ENCODE data around the gene POU3F2.
A peak's percentile ranks its signal among the peaks of the same experiment; 100 is the strongest.

POU3F2 gene

DNA sequence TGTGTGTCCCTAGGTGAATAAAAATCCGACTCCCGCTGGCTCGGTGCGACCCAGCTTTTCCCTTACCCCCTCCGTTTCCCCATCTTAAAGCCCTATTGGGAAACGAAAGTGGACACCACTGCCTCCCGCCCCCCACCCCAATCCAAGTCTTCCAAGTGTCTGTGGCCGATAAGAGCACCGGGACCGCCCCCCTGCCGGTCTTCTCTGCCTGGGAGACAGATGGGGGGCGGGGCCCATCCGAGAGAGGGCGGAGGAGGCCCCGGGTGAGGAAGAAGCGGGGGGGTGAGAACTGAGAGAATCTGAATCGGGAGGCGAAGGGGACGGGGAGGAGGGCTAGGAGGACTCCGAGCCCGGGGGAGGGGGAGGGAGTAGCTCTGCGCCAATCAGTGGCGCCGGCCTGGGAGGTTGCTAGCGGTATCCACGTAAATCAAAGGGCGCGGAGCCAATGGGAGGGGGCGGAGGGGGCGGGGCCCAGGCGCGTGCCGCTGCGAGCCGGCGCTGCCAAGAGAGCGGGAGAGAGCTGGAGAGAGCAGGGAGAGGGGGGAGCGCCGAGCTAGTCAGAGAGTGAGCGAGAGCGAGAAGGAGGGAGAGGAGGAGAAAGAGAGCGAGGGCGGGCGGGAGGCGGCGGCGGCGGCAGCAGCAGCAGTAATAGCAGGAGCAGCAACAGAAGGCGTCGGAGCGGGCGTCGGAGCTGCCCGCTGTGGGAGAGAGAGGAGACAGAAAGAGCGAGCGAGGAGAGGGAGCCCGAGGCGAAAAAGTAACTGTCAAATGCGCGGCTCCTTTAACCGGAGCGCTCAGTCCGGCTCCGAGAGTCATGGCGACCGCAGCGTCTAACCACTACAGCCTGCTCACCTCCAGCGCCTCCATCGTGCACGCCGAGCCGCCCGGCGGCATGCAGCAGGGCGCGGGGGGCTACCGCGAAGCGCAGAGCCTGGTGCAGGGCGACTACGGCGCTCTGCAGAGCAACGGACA, at the start of gene POU3F2:
TSS of gene POU3F2 (plus strand) at position 515 of the 972 bp plus-strand sequence. CDS start at position 815, 300 bp downstream.
- peak; percentile 21 for DNase-seq

DNA sequence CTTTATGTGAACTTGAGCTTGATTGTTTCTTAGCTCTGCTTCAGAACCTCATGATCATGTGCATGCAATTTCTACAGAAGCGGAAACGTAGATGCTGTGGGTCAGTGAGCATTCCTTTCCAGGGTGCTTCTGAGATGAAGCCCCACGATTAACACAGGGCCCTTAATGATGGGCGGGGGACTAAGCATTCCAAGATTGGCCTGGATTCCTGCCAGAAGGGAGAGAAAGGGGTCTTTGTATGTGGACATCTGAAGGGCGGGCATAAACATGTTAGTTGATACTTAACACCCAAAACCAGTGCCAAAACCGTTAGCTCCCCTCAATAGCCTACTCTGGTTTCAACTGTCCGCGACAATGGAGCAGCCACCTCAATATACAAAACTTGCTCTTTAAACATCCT, 46.9 kb upstream of the POU3F2 start:
- DNase-seq: no peak

DNA sequence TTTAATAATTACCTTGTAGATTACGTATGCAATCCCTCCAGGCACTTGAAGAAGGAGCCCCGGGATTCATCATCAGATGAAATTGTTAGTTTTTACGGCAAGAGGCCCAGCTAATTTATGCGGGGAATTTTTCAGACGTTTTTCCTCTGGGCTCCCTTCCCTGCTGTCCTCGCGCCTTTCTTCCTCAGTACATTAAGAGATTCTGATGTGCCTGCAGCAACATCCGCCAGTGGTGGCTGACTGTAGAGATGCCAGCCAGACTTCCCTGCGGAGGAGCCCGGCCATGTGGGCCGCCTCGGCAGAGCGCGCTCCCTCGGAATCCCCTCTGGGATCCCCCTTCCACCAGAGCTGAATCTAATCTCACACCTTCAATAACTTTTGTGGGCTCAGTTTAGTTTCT, 46.4 kb upstream of the POU3F2 start:
- no peak for DNase-seq

DNA sequence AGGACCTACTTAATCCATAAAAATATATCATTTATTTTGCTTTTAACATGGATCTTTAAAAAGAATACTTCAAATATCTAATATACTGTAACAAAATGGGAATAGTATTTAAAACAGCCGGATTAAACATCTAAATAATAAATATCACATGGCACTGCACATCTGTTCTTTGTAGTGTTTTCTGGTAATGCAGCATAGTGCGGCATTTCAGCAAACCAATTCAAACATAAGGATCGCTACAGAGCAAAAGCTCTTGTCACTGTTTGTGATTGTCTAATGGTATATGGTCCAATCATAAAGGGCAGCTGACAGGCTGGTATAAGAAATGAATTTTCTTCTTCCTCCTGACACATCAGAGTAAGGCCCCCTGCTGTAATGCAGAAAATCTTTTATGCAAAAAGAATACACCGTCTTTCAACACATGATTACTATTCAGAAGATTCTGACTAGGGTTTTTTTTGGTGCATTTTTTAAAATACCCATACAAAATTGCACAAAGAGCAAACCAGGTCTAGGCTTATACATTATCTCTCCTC, 40.0 kb upstream of the POU3F2 start:
- no peak for DNase-seq

DNA sequence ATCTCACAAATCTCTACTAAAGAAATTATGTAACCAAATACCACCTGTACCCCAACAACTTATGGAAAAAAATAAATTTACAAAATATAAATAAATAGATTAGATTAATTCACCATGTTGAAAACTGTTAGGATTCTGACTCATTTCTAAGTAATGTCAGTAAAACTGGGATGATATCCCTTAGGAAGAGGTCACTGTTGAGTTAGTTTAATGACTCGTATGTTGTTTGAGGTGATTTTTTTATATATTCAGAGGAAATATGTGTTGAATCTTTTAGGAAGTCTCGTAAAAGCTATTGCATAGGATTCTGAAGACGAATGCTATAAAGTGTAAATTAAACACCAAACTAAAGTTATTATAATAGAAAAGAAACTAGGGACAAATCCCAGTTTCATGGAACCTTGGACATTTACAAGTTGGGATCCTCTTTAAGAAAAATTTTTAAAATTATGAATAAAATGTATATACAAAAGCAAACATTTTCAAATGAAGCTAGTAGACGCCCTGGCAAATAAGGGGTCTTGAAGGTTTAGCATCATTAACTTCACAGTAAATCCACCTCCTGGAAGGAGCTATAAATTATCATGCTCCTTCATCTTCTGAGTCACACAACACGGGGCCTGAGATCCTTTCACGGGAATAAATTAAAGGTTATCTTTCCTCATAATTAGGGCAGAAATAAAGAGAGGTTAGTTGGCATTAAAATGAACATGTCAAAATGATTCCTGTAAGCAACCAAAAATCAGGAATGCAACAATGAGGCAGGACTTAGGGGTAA, 37.0 kb upstream of the POU3F2 start:
- DNase-seq: no peak

DNA sequence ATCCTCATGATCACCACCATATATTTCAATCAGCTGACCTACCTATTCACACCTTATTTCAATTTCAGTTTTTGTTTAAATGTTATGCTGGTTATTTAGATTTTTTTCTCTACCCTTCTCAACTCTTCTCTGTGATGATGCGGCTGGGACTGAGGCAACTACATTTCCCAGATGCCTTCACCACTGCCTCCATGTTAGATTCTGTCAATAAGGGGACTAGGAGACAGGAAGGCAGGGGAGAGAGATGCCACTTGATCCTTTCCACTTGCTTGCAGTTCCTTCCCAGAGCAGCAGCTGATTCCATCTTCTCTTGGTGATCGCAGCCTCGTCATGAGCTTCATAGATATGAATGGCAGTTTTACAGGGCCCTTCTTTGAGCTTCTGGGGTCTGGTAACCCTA, 33.5 kb upstream of the POU3F2 start:
- DNase-seq: no peak

DNA sequence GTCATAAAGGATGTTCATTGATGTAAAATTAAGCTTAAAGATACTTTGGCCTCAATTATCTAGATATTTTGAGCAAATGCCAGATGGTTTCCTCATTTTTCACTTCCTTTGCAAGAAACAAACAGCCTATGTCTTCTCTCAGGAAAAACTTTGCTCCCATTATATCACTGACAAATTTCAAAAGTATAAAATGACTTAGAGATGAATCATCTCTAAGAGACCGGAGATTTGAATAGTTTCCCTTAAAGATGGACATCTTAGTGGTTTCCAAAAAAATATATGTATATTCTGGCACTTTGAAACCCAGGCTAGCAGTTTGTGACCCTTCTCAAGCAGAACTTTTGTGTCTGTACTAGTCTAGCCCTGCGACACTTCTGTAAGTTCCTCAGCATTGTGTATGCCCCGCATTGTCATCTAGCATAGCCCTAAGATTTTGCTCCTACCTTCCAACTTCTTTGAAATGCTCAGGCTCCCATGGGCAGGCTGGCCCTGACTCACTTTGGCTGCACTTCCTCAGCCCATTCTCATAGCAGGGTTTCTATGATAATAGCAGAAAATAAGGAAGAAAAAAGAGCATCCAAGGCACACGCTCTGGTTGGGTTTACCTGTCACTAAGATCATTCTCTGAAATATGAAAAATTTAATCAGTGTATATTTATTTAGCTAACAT, 25.7 kb upstream of the POU3F2 start:
- DNase-seq: no peak

DNA sequence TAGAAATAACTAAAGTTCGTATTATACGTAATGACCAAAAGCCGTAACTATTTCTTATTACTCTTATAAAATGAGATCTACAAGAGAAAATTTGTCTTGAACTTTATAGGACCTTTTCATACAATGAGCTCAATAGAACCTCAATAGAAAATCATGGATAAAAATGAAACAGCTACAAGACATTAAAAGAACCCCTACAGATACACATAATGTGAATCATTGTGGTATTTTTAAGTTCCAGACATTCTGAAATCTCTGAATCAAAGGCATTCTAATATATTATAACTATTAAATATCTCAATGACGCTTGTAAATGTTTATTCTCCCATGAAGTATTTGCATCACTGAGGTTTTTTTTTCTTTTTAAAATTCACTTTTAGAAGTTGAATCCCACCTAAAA, 22.2 kb upstream of the POU3F2 start:
- no peak for DNase-seq

DNA sequence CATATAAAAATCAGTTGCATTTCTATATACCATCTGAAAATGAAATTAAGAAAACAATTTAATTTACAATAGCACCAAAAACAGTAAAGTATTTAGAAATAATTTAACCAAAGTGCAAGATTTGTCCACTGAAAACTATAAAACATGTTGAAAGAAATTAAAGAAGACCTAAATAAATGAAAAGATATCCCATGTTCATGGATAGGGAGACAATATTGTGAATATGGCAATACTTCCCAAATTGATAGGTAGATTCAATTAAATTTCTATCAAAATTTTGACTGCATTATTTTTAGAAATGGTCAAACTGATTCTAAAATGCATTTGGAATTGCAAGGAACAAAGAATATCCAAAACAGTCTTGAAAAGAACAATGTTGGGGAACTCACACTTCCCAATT, 17.6 kb upstream of the POU3F2 start:
- no peak for DNase-seq

DNA sequence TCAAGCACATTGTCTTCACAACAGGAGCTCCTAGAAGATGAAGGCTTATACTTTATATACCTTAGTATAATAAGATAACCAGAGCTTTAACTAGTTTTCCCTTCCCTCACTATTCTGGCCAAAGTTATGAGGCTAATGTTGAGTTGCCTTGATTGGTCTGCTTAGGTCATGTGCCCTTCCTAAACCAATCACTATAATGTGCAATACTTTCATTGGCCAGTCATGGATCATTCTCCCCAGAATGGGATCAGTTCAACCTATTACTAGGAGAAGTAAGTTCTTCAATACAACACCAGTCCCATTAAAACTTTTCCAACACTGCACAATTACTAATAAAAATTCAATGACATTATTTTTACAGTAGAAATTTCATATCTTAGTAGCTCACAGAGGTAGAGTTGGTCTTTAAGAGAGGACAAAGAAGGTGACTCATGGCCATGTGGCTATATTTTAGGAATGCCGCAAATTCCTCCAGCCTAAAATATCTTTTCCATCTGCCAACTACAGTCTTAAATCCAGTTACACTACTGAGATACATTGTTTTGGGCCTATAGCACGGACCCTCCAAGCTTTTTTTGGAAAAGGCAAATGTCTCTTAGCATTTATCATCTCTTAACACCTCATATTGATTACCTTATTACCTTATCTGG, 12.5 kb upstream of the POU3F2 start:
- DNase-seq: no peak

DNA sequence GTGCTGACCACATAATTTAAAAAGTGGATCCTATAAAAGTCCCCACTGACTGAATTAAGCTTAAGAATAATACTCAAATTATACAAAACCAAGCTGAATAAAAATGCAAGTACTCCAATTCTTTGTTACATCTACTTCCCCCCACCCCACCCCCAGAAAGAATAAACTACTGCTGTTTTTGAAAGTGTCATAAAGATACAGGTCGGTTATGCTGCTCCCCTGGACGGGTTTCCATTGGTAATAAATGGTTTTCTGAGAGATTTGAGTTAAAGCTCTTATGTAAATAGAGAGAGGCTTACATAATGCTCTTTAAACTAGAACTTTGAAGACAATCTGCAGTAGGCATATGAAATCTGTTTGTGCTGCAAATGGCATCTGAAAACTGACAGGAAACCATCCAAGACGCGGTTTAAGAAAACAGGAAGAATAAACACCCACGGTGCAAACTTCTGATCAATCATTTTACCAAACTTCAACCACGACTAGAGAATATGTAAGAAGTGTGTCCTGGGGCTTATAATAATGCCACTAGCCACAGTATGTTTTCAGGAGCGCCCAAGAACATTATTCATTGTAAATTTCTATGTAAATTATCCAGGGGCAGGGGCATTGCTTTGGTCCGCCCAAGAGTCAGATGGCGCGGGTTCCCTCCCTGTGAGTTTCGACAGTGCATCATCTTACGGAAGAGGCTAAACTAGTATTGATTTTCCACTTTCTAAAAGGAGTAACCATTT, 10.8 kb upstream of the POU3F2 start:
- DNase-seq: no peak

DNA sequence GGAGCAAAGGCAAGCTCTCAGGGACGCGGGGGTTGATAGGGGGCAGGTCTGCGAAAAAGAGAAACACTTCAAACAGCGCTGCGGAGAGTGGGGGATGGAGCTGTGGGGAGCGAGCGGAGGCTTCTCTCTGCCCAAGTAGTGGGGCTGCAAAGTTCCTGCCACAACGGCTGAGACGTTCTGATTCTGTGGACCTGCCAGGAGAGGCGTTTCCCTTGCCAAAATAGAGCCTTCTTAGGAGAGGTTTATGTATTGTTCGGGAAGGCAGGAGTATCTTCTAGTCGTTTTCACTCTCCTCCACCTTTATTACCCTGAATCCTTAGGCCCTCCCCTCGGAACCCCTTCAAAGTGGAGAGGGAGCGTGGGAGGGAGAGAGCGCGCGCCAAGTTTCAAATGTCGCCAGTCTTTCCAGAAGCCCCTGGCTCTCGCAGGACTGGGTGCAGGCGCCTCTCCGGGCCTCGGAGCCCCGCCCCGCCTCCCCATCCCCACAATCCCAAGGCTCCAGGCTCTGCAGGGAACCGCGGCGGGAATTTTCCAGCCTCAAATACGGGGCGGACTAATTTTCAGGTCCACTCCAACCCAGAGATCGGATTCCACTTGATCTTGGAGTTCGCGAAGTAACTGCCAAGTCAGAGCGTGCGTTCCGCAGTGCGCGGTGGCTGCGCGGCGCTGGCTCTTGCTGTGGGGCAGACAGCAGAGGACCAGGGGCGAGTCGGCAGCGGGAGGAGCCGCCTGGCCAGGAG, 10.0 kb upstream of the POU3F2 start:
- DNase-seq: no peak

DNA sequence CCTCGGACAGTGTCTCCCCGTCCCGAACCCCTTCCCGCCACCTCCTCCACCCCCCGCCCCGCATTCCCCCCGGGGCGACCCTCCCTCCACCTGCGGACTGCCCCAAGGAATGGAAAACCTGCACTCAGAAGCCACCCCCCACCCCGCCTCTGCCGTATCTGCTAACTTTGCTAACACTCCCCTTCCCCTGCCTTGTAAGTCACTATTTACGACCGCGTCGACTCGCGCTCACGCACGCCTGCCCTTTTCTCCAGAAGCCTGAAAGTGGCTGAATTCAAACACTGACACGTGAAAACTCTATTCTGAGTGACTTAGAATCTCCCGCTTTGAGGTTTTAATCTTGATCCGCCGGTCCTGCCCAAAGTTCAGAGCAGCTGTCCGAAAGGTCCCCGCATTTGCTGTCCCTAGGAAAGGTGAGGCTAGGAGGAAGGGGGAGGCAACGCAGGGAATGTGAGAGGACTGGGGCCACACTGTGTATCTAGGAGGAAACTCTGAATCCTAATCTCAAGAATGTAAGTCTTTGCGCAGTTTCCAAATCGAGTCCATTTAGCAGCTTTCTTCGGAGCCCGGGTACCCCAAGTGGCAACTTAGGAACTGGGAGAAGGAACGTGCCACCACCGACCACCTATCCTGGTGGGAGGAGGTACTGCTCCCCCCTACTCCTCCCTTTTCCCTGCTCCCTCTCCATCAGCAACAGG, 9.3 kb upstream of the POU3F2 start:
- DNase-seq: no peak

DNA sequence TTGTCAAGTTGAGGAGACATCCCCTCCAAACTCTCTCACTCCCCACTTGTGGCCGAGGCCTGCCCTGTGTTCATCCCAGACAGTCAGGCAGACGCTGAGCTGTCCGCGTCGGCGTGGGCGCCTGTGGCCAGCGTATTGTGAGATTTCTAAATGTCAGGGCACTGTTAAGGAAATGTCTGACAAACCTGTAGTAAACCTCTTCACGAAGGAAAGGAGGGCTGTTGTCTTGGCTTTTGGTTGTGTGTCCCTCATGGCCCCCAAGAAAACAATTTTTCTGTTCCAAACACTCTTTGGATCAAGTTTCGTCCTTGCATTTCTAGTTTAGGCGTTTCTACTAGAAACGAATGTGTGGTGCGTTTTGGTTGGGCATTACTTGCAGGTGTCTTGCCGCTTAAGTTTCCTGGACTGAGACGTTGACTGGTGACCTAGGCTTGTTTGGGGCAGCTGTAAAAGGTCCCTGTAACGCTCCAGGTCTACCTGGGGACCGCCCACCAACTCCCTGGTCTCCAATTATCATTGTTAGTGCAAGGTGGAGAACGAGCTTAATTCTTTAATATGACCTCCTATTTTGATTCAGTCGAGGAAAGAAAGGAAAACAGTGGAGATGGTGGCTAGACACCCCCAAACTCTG, 8.7 kb upstream of the POU3F2 start:
- DNase-seq: no peak

DNA sequence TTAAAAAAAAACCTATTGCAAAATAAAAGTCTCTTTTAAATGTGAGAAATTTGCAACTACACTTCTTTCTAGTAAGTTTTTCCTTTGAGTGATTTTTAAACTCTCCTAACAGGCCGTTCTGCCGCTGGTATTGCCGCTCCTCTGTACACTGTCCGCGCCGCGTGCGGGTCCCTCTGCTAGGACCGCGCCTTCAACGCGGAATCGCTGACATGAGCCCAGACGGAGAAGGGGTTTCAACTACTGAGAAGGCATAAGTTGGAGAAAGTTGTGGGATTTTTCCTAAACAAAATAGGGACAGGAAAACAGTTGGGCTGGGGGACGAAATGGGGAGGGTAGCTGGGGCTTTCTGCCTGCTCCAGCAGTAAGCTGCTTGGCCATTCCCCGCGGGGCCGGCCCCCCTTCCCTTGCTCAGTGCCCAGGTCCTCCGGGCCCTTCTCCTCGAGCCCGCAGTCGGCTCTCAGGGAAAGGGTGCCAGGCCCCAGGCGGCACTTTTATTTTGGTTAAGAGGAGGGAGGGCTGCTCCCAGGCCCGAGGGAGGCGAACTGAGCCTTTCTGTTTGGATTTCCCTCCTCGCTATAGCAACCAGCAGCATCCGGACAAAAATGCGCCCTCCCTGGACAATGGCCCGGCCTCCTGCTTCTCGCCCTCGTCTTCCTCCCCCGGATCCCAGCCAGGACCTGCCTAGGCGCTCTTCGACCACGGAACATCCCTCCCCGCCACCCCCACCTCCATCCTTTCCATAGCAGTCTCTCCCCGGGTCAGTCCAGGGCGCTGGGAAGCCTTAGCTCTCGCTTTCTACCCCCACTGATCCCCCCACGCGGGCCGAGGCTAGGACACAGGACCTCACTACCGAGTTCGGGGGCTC, 6.8 kb upstream of the POU3F2 start:
- DNase-seq: no peak

DNA sequence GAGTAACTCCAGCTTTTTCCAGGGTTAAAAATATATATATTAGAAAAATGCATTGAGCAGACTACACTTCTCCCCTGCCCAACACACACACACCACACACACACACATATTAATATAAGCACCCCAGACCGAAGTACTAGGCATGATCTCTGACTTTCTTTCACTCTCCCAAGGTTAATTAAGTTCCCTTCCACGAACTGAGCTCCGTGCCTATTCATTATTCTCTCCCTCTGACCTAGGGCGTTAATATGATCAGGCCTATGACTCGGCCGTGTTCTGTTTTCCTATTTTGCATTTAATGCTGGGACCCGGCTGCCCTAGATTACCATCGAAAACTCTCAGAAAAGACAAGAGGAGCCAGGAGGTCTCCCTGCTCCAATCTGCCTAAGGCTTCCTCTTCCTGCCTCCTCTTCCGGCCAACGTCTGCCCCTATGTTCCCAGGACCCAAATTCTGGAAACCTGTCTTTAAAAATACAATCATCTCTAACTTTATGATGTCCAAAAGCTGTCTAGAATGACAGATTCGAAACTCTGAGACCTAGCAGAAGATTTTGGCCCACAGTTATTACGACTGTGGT, 6.1 kb upstream of the POU3F2 start:
- DNase-seq: no peak

DNA sequence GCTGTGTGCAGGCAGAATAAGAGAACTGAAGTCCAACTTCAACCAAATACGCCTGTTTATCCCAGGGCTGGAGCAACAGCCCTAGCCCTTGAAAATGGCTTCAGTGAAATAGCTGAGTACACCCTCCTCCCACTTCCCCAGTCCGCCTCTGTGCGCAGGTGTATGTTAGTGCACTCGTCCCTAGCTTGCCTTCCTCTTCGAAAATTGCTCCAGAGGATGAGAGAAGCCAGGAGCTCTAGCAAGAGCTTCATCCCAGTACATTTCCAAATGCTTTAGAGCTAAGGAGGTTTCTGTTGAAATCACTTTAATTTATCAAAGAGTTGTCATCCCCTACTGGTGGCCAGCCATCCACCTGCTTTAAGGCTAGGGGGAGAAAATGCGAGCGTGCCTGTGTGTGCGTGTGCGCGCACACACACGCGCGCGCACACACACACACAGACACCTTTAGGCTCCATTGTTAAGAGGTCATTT, 5.4 kb upstream of the POU3F2 start:
- DNase-seq: no peak

DNA sequence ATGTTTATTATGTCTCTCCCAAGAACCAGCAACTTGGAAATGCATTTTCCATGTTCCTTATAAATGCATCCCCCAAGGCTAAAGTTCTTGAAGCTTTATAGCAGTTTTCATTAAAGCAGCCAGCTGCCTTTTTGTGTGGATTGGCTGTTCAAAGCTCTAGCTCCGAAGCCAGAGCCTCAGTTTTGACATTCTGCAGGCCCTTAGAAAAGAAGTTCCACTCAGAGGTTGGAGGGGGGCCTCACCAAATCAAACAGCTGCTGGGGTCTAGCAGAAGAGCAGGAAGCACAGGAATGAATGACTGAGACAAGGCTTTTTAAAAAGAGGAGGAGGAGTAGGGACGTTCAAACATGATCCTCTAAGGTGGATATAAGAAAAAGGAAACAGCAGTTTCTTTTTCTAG, 4.2 kb upstream of the POU3F2 start:
- no peak for DNase-seq
